ENCODE data around the gene SEPTIN7. TPM values are rescaled to one million over a fixed set of nuclear protein-coding genes. Genes with fewer than 3 reads are reported as not detected.

Gene SEPTIN7
- total RNA-seq, 1 experiment from 2014 or later, result 187 TPM

GRCh38 chr7:35777121-35777520 lies 23.7 kb upstream of the SEPTIN7 start:
- Mint-ChIP-seq H3K4me3 (ENCODE audit: unreplicated experiment) (no peak overlapping the region), H3K27ac (ENCODE audit: low read depth, unreplicated experiment) (no peak overlapping the region), H3K36me3 (ENCODE audit: insufficient read depth, unreplicated experiment) (no peaks in the 10 kb centered on the region), H3K9me3 (ENCODE audit: unreplicated experiment) (no peaks in the 10 kb centered on the region), H3K4me1 (ENCODE audit: insufficient read depth, unreplicated experiment) (peaks cover 6% of the 10 kb centered on the region), H3K27me3 (ENCODE audit: insufficient read depth, unreplicated experiment) (no peaks in the 10 kb centered on the region)
- BruUV-seq (replicated peaks), result no TSS peak
- TF ChIP-seq CTCF (IDR thresholded peaks at IDR 0.05; ENCODE audit: unreplicated experiment), result no peak
- no peak for DNase-seq (ENCODE audit: unreplicated experiment)
- intact Hi-C loops (cut with micrococcal nuclease), result no loop called here
- POLR2A ChIA-PET, result no interaction called here
- CTCF ChIA-PET, result no interaction called here

- Mint-ChIP-seq H3K9me3 (ENCODE audit: unreplicated experiment) (no peaks in the 10 kb centered on the region), H3K36me3 (ENCODE audit: insufficient read depth, unreplicated experiment) (no peaks in the 10 kb centered on the region), H3K27ac (ENCODE audit: low read depth, unreplicated experiment) (no peak overlapping the region), H3K27me3 (ENCODE audit: insufficient read depth, unreplicated experiment) (no peaks in the 10 kb centered on the region), H3K4me3 (ENCODE audit: unreplicated experiment) (no peak overlapping the region), H3K4me1 (ENCODE audit: insufficient read depth, unreplicated experiment) (peaks cover 6% of the 10 kb centered on the region)
- no peak for TF ChIP-seq CTCF (IDR thresholded peaks at IDR 0.05; ENCODE audit: unreplicated experiment)
- ChIA-PET POLR2A (interaction anchor here (0.7 kb wide), 1 partner anchor 109 kb away, joined by 3 read pairs; no protein-coding TSS in a partner anchor), CTCF (interaction anchor here (0.6 kb wide), 1 partner anchor 127 kb away, joined by 3 read pairs; no protein-coding TSS in a partner anchor)
- BruUV-seq (replicated peaks), result no TSS peak
- DNase-seq (ENCODE audit: unreplicated experiment), result no peak
- intact Hi-C loops (cut with micrococcal nuclease), result no loop called here
Measured at GRCh38 chr7:35780070-35780469, 20.8 kb upstream of the SEPTIN7 start.

- CTCF ChIA-PET, result interaction anchor here (0.9 kb wide), 1 partner anchor 19 kb away, joined by 6 read pairs; no protein-coding TSS in a partner anchor
- Mint-ChIP-seq H3K4me3 (ENCODE audit: unreplicated experiment) (no peak overlapping the region), H3K27me3 (ENCODE audit: insufficient read depth, unreplicated experiment) (no peaks in the 10 kb centered on the region), H3K9me3 (ENCODE audit: unreplicated experiment) (no peaks in the 10 kb centered on the region), H3K27ac (ENCODE audit: low read depth, unreplicated experiment) (no peak overlapping the region), H3K4me1 (ENCODE audit: insufficient read depth, unreplicated experiment) (peaks cover 6% of the 10 kb centered on the region), H3K36me3 (ENCODE audit: insufficient read depth, unreplicated experiment) (no peaks in the 10 kb centered on the region)
- no peak for DNase-seq (ENCODE audit: unreplicated experiment)
- TF ChIP-seq CTCF (IDR thresholded peaks at IDR 0.05; ENCODE audit: unreplicated experiment), result no peak
- no TSS peak for BruUV-seq (replicated peaks)
- POLR2A ChIA-PET, result interaction anchor here (1.4 kb wide), 1 partner anchor 19 kb away, joined by 10 read pairs; the partner anchor contains the start of gene SEPTIN7
- intact Hi-C loops (cut with micrococcal nuclease), result no loop called here
Measured at GRCh38 chr7:35781200-35781701, 19.6 kb upstream of the SEPTIN7 start.

DNA sequence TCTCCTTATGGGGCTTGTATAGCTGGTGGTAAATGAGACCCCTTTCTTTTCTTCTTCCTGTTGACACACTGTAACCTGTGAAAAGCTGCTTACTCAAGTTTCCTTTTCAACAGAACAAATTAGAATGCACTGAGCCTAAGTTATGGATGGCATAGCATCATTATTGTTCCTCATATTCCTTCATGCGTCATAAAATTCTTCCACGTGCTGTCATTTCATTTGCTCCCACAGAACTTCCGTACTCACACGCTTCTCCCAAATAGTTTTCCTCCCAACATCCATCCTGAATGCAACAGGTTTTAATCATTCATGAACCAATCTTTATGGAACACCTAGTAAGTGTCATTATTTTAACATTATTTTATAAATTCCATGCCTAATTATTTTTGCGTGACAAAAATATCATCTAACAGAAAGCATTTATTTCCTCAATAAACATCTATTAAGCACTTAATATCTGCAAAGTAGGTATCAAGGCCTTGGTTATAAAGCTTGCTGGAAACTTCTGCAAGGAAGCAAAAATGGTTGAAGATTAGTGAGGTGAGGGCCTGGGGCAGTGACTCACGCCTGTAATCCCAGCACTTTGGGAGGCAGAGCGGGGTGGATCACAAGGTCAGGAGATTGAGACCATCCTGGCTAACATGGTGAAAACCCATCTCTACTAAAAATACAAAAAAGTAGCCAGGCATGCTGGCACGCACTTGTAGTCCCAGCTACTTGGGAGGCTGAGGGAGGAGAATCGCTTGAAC lies 18.9 kb upstream of the SEPTIN7 start:
- POLR2A ChIA-PET, result interaction anchor here (1.4 kb wide), 1 partner anchor 18 kb away, joined by 10 read pairs; the partner anchor contains the start of gene SEPTIN7
- H3K9me3 Mint-ChIP-seq (ENCODE audit: unreplicated experiment), result no peaks in the 10 kb centered on the region
- H3K4me1 Mint-ChIP-seq (ENCODE audit: insufficient read depth, unreplicated experiment), result peaks cover 6% of the 10 kb centered on the region
- H3K36me3 Mint-ChIP-seq (ENCODE audit: insufficient read depth, unreplicated experiment), result no peaks in the 10 kb centered on the region
- no TSS peak for BruUV-seq (replicated peaks)
- DNase-seq (ENCODE audit: unreplicated experiment), result no peak
- intact Hi-C loops (cut with micrococcal nuclease), result no loop called here
- no peak for TF ChIP-seq CTCF (IDR thresholded peaks at IDR 0.05; ENCODE audit: unreplicated experiment)
- CTCF ChIA-PET, result interaction anchor here (0.9 to 1.6 kb wide), 2 partner anchors 19 to 20 kb away, joined by 4 to 6 read pairs; no protein-coding TSS in a partner anchor
- H3K27ac Mint-ChIP-seq (ENCODE audit: low read depth, unreplicated experiment), result no peak overlapping the region
- H3K4me3 Mint-ChIP-seq (ENCODE audit: unreplicated experiment), result no peak overlapping the region
- H3K27me3 Mint-ChIP-seq (ENCODE audit: insufficient read depth, unreplicated experiment), result no peaks in the 10 kb centered on the region

Data from MCF 10A (cell line).